Kidney tubule cell (primary cell): ENCODE data around the gene MED19.
"Not testable (repeated sequence)": the region's sequence is repeated elsewhere in the genome, so short reads cannot be mapped to it uniquely, and the experiment has no call there.

Experiments
- DNase-seq: peaks from one replicate; pipeline ENCODE4 v3.0.0-alpha.2; 2018; ENCODE audit warnings: low spot score

Gene MED19, protein sequence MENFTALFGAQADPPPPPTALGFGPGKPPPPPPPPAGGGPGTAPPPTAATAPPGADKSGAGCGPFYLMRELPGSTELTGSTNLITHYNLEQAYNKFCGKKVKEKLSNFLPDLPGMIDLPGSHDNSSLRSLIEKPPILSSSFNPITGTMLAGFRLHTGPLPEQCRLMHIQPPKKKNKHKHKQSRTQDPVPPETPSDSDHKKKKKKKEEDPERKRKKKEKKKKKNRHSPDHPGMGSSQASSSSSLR

GRCh38 chr11:57711414-57712255 is at the start of gene MED19:
Gene MED19 (minus strand): TSS chr11:57712215. CDS start chr11:57712179, 36 bp downstream.
- DNase-seq = peak; percentile 97

DNA sequence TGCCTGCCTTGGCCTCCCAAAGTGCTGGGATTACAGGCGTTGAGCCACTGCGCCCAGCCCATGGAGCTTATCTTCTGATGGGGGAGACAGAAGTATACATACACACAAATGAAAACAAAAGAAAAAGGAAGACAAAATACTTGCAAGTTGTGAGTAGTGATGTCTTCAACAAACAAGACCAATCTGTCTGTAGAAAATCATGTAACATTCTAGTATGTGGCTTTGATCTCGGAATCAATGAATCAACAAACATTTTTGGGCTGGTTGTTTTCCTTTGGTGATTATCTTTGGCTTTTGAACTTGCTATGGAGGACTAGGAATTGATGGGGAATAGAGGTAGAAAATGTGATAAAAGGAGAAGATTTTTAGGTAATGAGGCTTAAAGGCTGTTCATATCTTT is 46.2 kb upstream of the MED19 start:
- no peak for DNase-seq

- DNase-seq = no peak
These were observed 40.9 kb upstream of the MED19 start for GRCh38 chr11:57752954-57753353.

DNA sequence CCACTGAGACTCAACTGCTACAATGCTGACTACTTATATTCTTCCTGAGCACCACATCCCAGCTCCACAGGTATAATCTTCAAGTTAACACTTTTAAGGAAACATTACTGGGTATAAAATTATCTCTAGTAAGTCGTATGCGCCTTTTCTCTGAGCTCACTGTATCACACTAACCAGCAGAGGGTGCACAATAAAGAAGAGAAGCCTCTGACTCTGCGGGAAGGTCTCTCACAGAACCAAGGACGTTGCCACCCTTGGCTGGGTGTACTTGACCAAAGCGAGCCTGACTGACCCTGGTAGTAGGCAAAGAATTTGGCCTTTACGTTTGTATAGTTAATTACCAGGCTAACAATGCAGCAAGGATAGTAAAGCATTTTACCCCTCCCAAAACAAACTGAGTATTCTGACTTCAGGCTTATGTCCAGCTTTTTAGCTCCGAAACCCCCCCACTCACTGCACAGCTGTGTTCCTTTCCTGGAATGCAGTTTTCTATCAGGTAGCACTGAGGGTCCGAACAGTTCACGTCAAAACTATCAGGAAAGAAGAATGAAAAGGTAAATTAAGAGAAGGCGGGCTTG is 39.8 kb upstream of the MED19 start, which contains the start of gene BTBD18:
TSS of gene BTBD18 (minus strand) at position 144 of the 578 bp plus-strand sequence. CDS start 631 bp downstream, outside the sequence.
- DNase-seq = peak; percentile 69

- no peak for DNase-seq
These were observed 39.2 kb upstream of the MED19 start for GRCh38 chr11:57751176-57751575.

DNA sequence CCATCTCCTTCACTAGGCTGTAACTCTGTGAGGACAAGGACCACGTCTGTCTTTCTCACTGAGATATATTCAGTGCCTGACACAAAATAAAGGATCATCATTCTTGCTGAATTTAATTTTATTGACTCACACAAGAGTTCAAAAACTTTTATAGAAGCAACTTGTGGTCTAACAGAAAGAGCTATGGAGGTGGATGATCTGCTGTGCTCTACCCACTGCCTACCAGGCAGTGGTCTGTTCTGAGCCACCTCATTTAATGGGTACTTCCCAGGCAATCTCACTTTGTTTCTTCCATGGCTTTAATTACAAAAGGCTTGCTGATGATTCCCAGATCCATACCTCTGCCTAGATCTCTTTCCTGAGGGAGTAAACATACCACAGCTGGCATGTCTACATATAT is 34.9 kb upstream of the MED19 start:
- DNase-seq = no peak

GRCh38 chr11:57745206-57745605 is 33.2 kb upstream of the MED19 start:
- DNase-seq = no peak

DNA sequence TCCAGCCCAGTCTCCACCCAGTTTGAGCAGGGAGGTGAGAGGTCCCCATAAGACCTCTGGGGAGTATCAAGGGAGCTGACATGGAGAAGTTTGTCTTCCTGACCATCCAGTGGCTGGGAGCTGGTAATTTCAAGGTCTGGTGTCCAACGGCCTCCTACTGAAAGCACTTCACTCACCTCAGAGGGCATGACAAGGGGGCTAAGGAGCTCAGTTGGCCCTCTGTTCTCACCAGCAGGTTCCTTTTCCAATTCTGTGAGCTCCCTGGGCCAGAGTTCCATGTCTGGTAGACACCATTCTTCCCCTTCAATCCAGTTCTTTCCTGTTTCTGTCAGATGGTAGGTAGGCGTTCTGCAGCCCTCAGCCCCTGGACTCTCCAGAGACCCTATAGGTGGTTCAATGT is 32.3 kb upstream of the MED19 start:
- DNase-seq = no peak

GRCh38 chr11:57742087-57742452 is 30.1 kb upstream of the MED19 start:
- DNase-seq = no peak

GRCh38 chr11:57741132-57742086 is 29.4 kb upstream of the MED19 start, which contains the start of gene SELENOH:
Gene SELENOH (plus strand): TSS chr11:57741491. CDS start chr11:57741596, 105 bp downstream.
- peak; percentile 97 for DNase-seq

GRCh38 chr11:57735619-57736298 is 23.7 kb upstream of the MED19 start:
- peak; percentile 10 for DNase-seq

DNA sequence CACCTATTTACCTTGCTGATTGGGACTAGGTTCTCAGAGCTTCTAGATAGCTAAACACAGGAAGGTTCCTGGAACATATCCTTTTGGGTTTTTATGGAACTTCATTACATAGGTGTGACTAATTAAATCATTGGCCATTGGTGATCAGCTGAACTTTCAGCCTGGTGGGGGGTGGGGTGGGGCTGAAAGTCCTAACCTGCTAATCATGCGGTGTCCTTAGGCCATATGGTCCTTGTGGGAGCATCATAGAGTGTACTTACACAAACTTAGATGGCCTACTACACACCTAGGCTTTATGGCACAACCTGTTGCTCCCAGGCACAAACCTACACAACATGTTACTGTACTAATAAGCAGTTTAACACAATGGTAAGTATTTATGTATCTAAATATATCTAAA is 20.6 kb upstream of the MED19 start:
- no peak for DNase-seq

DNA sequence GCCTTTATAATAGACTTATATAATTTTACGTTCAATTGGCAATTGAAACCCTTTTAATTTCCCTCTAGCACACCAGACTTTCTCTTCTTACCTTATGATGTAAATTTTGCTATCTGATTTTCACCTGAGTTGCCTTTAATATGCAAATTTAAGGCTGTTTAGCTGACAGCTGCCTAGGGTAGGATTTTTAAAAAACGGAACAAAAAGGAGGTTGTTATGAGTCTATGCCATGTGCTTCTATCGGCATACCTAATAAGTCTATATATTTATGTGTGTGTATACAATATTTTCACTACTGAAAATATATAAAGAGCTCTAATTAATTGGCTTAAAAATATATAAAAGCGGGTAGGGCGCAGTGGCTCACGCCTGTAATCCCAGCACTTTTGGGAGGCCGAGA is 17.5 kb upstream of the MED19 start:
- no peak for DNase-seq

GRCh38 chr11:57728829-57729228 is 16.8 kb upstream of the MED19 start:
- no peak for DNase-seq

DNA sequence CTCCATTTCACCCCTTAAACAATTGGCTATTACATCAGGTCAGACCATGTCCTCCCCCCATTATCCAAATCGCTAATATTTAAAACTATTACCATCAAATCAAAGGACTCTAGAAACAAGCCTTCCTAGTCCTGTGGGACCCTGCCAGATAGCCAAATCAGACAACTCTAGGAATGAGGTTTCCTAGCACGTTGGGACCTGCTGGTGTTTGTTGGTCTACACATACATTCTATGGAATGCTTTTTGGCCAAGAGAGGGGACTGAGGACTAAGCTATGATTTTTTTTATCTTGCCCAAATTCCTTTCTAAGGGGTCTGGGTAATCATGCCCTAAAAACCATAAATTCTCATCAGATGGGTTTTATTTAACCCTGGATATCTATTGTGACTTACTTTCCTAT is 15.2 kb upstream of the MED19 start:
- no peak for DNase-seq

DNA sequence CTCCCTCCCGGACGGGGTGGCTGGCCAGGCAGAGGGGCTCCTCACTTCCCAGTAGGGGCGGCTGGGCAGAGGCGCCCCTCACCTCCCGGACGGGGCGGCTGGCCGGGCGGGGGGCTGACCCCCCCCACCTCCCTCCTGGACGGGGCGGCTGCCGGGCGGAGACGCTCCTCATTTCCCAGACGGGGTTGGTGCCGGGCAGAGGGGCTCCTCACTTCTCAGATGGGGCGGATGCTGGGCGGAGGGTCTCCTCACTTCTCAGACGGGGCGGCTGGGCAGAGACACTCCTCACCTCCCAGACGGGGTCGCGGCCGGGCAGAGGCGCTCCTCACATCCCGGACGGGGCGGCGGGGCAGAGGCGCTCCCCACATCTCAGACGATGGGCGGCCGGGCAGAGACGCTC is 4.7 kb upstream of the MED19 start:
- DNase-seq = not testable (repeated sequence)

- DNase-seq = no peak
These were observed 1.8 kb upstream of the MED19 start for GRCh38 chr11:57713835-57714234.

- peak; percentile 100 for DNase-seq
These were observed 488 bp upstream of the MED19 start, which contains the start of gene TMX2 for GRCh38 chr11:57712256-57713150. Gene TMX2 (plus strand): TSS chr11:57712593. CDS start chr11:57712619, 26 bp downstream.

DNA sequence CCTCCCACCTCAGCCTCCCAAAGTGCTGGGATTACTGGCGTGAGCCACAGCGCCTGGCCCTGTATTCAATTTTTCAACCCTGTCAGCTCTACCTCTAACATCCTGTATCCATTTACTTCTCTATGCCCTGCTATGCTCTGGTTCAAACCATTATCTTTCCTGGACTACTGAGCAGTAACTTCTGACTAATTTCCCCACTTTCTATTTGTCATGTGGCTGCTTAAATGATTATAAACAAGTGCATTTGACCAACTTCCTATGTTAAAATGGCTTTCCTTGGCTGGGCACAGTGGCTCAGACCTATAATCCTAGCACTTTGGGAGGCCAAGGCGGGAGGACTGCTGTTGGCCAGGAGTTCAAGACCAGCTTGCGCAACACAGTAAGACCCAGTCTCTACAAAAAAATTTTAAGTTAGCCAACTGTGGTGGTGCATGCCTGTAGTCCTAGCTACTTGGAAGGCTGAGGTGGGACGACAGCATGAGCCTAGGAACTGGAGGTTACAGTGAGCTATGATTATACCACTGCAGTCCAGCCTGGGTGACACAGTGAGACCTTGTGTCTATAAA is 2.1 kb downstream of the MED19 start:
- no peak for DNase-seq

- not testable (repeated sequence) for DNase-seq
These were observed 6.6 kb downstream of the MED19 start for GRCh38 chr11:57705432-57705831.
